Measurements from ENCODE around the gene ATPAF1.

The ATPAF1 gene

DNA sequence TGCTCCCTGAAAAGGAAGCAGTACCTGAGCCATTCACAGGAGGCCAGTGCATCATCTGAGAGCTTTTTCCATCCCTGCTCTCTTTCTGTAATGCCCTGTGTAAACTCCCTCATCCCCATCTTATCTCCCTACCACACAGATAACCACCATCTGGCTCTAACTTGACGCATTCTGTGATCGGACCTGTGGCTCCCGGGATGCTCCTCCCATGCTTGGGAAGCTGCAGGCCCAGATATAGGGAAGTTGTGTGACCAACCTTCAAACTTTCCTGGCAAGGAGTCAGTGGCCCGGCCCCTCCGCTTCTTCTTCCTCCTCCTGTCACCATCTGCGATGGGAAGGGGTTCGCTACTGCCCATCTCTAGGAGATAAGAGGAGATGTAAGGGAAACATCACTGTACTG, 85.2 kb downstream of the ATPAF1 start:
- no peak for DNase-seq
